ENCODE data around the gene DUSP8.

DUSP8 gene

DNA sequence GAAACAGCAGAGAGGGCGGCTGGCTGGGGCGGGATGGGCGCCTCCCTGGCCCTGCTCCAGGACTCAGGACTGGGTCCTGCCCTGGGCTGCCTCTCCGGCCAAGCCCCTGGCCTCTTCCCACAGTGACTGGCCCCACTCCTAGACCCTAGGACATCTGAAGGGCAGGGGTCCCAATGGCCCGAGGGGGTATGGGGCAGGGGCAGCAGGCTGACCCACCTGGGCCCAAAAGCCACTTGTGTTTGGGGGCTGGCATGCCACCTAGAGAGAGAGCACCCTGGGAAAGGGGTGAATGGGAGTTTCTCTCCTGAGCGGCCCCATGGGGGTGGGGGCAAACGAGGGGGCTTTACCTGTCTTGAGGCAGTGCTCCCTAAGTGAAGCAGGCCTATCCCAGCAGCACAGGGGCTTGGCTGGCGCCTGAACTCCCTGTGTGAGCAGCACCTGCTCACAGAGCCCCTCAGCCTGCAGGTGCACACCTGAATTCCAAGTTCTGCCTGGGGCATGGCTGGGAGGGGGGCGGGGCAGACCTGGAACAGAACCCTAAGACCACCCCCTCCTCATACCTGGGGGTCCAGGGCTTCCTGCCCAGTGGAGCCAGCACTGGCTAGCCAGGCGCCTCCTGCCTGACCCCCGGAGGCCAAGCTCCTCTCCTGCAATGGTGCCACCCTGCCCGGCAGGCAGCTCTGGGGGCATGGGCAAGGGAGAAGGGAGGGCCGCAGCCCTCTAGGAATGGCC lies 16.9 kb downstream of the DUSP8 start:
- DNase-seq (ENCODE audit: low spot score), result no peak

DNA sequence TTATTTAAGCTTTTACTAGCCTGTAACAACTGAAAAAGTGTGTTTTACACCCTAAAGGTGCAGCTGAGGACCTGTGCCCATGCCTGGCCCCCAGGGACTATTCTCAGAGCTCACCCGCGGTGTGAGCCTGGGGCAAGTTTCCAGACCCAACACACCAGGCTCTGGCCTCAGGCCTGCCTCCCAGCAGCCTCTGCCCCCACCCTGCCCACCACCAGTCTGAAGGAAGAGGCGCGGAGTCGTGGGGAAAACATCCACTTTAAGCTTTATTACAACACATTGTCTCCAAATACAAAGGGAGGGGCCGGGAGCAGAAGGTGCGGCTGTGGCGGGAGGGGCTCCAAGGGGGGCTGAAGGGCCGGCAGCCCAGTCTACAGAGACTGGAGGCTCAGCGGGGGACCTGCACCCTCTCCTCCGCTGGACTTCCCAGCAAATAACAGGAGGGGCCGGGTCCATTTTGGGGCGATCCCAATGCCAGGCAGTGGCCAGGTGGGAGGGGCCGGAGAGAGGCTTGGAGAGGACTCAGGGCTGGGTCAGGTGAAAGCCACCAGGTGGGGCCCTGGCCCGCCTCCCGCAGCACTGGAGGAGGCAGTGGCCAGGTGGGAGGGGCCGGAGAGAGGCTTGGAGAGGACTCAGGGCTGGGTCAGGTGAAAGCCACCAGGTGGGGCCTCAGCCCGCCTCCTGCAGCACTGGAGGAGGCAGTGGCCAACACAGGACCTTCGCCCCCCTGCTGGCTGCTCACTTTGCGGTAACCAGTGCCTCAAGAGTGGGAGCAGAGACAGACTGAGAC lies 18.1 kb downstream of the DUSP8 start:
- no peak for DNase-seq (ENCODE audit: low spot score)

DNA sequence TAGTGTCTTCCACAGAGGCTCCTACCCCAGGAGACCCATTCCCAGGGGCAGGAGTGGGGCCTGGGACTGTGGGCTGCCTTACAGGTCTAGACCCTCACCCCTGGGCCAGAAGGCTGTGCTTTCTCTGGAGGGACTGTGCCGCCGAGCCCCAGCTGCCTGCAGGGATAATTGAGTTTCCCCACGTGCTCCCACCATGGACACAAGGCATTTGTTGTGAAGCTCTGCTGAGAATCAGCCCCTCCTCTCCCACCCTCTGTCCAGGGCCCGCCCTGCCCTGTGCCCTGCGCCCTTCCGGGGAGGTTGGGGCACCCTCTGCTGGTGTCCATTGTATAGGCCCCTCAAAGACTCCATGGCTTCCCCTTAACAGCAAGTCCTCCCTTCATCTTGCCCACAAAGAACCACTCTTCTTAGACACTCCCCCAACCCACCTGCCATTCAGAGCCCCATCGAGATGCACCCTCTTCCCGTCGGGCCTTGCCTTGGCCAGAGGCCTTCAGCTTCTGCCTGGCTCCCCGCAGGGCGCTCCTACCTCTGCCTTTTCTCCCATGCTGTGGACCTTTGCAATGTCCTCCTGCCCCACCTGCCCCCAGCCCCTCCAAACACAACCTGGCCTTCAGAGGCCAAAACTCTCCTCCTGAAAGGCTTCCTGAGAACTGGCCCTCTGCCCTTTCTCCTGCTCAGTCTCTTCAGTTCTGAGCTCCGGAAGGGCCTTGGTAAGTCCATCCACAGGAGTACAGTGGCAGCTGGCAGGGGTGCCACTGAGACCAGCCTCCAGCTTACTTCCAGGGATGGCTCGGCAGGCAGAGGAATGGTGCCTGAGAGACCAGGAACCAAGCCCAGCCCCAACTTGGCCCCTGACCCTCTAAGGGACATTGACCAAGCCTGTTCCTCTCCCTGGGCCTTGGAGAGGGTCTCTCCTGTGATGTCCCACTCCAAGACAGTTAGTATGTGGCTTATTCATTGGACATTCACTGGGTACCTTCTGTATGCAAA lies 22.4 kb downstream of the DUSP8 start:
- DNase-seq (ENCODE audit: low spot score), result peak; percentile 83

DNA sequence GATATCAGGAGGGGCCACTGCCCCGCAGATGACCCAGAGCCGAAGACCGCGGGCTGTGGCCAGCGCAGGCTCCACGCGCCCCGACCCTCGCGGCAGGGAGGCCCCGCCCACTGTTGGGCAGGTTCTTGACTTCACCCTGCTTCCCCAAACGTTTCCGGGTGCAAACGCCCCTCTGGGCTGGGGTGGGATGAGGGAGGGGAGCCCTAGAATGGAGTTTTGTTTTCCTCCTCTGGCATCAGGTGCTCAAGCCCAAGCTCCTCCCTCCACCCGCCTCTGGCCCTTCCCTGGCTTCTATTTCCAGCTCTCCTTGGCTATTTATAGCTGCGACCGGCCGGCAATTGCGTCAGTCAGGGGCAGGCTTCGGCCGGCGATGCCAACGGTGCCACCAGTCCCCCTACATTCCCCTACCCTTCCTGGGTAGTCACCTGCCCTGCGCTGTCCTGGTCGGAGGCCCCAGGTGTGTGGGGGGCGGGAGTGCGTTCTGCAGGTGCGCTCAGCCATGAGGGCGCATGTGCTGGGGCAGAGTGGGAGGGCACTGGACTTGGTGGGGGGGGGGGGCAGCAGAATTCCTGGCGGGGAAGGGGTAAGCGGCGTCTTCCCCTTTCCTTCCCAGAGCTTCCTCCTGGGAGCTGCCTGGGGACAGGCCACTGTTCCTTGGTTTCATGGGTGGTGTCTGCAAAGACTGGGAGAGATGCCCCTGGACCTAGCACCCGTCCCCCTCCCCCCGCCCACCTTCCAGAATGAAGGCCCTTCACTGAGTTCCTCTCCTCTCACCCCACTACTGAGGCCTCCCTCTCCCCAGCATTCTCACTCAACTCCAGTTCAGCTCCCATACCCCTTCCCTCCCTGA lies 23.6 kb downstream of the DUSP8 start:
- no peak for DNase-seq (ENCODE audit: low spot score)

DNA sequence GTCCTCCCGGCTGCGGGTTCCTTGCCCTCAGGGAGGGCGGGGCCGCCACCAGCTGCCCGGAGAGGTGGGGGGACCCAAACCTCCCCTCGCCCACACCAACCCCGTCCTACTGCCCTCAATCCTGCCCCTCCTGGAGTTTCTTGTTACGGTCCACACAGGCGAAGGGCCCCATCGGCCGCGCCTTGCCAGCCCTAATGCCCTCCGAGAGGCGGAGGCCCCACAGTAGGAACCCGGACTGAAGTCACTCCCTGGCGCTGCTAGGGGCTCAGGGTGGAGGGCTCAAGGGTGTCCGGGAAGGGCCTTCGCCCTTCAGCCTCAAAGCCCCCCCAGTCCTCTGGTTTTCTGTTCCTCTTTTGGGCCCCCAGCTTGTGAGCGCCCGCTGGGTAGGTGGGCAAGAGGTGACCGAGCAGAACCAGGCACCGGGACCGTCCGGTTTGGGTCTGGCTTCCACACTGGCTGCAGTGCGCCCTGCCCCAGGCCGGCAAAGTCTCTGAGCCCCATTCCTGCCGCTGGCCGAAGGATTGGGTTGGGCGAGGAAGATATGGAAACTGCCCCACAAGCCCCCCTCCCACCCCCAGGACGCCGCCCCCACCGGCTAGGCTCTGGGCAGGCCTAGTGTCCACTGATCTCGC lies 24.5 kb downstream of the DUSP8 start:
- no peak for DNase-seq (ENCODE audit: low spot score)

DNA sequence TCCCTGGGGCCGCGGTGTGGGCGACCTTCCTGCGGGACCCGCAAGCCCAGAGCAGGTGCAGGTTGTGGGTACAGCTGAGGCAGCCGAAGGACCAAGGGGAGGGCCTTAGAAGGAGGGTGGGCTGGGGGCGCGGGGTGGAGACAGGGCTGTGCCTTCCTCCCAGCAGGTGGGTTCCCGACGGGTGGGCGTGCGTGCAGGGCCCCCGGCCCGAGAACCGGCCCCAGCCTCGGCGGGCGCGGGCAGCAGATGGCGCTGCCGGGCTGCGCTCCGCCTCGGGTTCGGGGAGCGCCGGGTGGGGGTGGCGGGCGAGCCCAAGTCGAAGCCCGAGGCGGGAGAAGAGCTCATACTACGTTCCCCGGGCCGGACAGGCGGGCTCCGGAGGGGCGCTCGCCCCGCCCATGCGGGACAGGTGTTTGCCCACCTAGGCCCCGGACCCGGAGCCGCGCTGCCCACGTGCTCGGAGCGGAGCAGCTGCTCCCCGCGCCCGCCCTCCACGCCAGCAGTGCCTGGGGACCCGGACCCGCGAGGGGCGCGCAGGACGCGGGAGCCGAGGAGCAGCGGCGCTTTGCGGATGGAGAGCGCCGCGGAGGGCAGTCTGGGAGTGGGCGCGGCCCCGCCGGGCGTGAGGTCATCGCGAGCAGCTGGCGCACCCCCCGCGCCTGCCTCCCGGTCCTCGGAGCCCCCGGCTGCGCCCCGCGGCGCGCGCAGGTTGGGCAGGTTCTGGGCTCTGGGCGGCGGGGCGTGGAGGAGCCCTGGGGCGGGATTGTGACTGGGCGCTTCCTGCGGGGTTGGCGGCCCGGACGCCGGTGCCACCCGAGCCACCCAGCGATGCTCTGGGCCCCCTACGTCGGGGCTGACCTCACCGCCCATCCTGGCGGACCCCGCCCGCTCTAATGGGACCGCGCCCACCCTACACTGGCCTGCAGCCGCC lies 25.3 kb downstream of the DUSP8 start:
- peak; percentile 38 for DNase-seq (ENCODE audit: low spot score)

DNA sequence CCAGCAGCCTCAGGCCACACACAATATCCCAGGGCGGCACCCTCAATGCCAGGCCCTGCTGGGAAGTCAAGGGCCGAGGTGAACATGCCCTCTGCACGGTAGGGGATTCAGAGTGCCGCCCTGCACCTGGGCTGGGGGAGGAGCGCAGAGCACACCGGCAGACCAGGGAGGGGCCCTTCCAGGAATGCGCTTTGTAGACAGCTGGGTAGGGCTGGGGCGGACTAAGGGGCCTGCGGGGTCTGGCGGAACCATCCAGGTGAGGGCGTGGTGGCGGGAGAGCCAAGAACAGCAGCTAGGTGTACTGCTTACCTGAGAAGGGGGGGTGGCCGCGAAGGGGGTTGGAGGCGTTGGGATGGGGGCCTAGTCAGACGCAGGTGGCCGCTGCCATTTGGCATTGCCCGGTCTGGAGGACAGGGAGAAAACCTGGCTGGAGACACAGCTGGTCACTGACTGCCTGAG lies 26.0 kb downstream of the DUSP8 start:
- DNase-seq (ENCODE audit: low spot score), result no peak

DNA sequence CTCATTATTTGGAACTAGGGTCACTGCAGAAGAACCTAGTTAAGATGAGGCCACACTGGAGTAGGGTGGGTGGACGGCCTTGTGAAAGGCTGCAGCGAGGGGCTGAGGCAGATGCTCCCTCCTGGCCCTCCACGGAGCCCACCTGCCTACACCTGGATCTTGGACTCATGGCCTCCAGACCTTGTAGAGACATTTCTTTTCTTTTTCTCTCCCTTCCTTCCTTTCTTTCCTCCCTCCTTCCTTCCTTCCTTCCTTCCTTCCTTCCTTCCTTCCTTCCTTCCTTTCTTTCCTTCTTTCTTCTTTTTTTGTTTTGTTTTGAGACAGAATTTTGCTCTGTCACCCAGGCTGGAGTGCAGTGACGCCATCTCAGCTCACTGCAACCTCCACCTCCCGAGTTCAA lies 26.6 kb downstream of the DUSP8 start:
- no peak for DNase-seq (ENCODE audit: low spot score)

DNA sequence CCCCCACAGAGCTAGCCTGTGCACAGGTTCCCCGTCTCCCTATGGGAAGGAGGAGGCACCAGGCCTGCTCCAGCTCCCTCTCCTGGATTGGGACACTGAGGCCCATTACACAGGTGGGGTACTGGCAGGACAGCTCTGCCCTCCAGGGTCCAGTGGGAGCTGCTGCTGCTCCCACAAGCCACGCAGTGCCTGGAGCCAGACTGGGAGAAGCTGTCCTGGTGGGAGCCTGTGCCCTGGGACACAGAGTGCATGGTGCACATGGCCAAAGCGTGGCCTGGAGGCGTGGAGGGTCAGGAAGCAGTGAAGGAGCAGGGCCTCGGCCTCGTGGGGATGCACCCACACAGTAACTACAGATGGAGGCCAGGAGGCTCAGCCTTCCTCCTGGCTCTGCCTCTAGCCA lies 27.5 kb downstream of the DUSP8 start:
- no peak for DNase-seq (ENCODE audit: low spot score)

DNA sequence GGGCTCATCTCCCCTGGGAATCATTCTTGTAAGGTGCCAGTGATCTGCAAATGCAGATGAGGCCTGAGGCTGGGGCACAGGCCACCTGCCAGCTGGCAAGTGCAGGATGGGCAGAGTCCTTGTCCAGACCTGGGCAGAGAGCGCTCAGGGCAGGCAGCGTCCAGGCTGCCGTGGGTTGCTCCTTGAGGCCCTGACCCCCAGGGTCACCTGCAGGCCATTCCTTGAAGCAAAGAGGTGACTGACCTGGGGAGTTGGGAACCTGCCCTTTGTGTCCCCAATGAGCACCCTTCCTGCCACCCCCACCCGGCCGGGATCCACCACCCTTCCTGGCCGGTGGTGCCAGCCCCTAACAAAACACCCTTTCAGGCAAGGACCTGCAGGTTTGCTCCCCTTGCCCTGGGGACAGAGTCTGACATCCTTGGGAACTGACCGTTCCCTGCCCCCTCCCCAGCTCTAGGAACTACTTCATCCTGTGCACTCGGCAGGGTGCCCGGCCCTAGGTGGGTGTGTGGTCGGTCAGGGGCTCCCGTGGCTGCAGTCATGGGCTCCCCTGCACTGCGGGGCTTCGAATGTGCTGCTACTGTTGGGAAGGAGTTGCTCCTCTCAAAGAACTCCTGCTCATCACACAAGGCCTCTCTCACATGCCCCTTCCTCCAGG lies 28.3 kb downstream of the DUSP8 start:
- no peak for DNase-seq (ENCODE audit: low spot score)

DNA sequence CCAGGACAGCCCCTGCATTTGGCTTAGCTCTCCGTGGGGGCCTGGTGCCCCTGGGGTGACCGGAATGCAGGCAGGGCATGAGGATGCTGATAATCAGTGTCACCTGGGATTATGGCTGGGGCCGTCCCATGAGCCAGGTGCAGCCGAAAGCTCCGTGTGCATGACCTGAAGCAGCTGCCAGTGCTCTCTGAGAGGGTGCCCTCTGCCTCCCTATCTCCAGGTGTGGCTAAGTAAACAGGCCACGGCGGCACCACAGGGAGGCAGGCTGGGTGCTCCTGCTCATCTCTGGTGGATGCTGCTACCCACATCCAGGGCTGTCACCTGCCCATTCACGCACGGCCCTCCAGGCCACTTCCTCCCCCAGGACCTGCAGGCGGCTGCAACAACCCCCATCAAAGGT lies 29.8 kb downstream of the DUSP8 start:
- DNase-seq (ENCODE audit: low spot score), result no peak

DNA sequence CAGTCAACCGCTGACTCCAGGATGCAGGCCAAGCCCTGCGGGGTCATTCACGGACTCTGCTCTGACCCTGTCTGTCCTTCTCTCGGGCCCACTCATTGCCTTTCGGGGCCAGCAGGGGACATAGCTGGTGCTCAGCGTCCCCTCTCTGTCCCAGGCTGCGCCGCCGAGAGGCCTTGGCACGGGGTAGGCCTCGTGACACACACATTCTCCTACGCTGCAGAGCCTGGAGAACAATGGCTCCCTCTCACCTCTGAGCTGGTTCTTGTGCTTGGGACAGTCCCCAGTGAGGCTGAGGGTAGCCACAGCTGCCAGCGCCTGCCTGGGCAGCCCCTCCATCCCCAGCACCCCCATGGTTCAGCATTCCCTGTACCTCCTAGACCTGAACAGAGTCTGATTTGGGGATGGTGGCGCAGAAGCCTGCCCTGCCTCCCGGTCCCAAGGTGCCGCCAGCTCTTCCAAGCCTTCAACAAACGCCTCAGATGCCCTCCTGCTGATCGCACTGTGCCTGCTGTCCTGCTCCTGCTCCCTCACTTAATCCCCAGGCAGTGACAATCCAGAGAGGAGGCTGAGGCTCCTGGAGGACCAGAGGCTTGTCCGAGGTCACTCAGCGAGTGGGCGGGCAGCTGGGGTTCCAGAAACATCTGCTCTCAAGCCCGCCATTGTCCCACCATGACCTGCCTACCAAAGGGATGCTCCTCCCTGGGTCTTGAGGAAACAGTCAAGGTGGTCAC lies 30.4 kb downstream of the DUSP8 start:
- peak; percentile 31 for DNase-seq (ENCODE audit: low spot score)

DNA sequence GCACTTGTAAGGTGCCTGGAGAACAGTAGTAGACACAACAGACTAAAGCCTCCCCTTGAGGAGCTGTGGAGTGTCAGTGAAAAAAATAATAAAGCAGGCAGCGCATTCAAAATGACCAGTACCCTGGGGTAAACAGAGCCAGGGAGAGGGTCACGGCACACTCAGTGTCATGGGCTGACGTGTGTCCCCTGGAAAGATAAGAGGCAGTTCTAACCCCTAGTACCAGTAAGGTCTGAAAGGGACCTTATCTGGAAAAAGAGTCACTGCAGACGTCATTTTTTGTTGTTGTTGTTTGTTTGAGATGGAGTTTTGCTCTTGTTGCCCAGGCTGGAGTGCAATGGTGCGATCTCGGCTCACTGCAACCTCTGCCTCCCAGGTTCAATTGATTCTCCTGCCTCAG lies 32.0 kb downstream of the DUSP8 start:
- DNase-seq (ENCODE audit: low spot score), result no peak

DNA sequence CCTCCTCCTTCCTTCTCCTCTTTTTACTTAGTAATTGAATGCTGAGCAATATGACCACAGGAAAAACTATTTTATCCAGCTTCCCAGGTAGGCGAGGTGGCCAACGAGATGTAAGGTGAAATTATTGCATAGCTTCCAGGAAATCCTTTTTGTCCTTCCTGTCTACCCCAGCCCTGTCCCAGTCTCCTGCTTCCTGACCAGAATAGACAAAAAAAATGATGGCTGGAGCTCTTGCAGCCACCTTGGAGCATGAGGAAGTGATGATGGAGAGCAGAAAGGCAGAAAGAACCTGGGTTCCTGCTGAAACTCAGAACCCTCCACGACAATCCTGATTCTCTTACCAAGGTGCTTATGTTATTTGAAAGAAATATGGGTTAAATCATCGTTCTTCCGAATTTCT lies 33.9 kb downstream of the DUSP8 start:
- DNase-seq (ENCODE audit: low spot score), result no peak

DNA sequence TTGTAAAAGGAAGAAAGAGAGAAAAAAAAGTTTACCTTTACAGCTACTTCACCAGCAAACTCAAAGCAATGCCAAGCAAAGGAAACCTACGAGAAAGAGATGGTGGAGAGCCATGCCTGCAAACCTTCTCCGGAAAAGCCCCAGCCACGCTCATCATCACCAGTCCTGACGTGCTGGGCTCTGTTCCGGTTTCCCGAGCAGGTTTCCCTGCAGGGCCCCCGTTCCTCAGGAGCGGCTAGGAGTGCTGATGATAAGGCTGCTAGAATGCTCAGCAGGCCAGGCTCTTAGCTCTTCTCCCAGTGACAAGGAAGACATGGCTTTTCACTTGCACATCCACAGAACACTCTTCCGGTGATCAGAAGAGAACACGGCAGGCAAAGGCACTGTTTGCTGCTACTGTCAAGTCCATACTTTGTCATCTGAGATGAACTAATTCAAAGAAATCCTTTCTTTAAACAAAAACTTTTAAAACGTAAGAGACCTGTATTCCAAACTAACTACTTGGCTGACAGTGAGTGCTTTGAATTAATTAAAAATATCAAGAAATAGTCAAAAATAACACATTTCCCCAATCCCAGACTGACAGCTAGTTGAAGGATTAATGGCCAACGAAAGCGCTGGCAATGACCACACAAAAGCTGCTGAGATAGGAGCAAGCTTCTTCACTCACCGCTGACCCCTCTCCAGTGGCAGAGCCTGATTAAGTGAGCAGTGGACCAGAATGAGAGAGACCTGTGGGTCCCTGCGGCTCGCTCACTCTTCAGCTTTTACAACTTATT lies 35.8 kb downstream of the DUSP8 start:
- no peak for DNase-seq (ENCODE audit: low spot score)

DNA sequence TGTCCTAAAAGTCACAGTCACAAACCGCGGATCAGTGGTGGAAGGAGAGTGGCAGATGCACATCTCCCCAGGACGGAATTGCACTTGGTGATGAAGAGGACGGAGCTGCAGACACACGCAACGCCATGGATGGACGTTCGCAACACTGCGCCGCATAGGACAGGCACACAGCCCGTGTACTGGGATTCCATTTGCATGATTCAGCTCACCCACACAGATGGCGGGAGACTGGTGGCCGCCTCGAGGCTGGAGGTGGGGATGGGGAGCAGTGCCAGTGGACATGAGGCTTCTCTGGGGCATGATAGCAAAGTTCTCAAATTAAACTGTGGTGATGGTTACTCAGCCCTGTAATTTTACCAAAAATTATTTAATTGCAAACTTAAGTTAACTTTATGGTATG lies 37.4 kb downstream of the DUSP8 start:
- no peak for DNase-seq (ENCODE audit: low spot score)

DNA sequence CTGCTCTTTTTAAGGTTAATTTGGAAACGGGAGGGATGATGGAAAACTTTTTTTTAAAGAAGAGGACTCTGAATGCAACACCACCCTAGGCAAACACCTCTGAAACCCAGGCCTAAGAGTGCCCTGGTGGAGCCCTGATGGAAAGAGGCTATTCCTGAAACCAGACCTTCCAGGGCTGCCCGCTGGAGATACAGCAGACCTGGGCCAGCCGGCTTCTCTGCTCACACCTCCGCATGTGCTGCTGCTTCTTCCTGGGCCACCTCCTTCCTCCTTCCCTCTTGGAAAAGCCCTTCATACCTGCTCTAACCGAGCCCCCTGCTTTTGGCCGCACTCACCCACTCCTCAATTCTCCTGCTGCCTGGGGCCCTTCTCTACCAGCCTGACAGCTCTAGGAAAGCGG lies 37.9 kb downstream of the DUSP8 start:
- no peak for DNase-seq (ENCODE audit: low spot score)
